CD4-positive, alpha-beta memory T cell (primary cell): Measurements from ENCODE around the gene DAGLB. TPM values are rescaled to one million over a fixed set of nuclear protein-coding genes. Genes with fewer than 3 reads are reported as not detected.

ENCODE experiments used
- CTCF ChIA-PET: fragments of 350-600 bp; sonication (Branson Sonifier 250); formaldehyde crosslinking; loops from one replicate; lab custom pipeline; 2021; ENCODE audit warnings: inconsistent platforms; ENCODE audit not compliant: partially characterized antibody; lab: Charles Lee
- POLR2A ChIA-PET: fragments of 350-600 bp; sonication (Branson Sonifier 250); formaldehyde crosslinking; loops from one replicate; lab custom pipeline; 2021; ENCODE audit not compliant: partially characterized antibody; lab: Charles Lee
- DNase-seq, 5 donors: peaks; one replicate each; pipeline versions ENCODE4 v3.0.0 to v3.0.0-alpha.2; 2020 to 2022; ENCODE audit warnings: mixed read lengths in 1 of 5
- H3K27ac ChIP-seq: one replicate; pipeline ENCODE4 v1.7.0; 2013; ENCODE audit warnings: low read depth, low read length
- H3K27me3 ChIP-seq: 2 replicates; pipeline ENCODE4 v1.7.0; 2013; ENCODE audit warnings: mild to moderate bottlenecking, low read length, moderate library complexity; ENCODE audit not compliant: insufficient read depth
- H3K36me3 ChIP-seq: 2 replicates; pipeline ENCODE4 v1.7.0; 2013; ENCODE audit warnings: mild to moderate bottlenecking, low read length, moderate library complexity; ENCODE audit not compliant: insufficient read depth
- H3K4me1 ChIP-seq: 2 replicates; pipeline ENCODE4 v1.7.0; 2013; ENCODE audit warnings: mild to moderate bottlenecking, low read length, moderate library complexity; ENCODE audit not compliant: insufficient read depth
- H3K4me3 ChIP-seq, 2 donors: one replicate each; pipeline ENCODE4 v1.7.0; 2013; ENCODE audit warnings: low read length in 2 of 2, mild to moderate bottlenecking in 1 of 2
- H3K9me3 ChIP-seq, 2 donors: one replicate each; pipeline ENCODE4 v1.7.0; 2013; ENCODE audit warnings: low read length in 2 of 2, control low read depth in 1 of 2; ENCODE audit not compliant: control insufficient read depth in 1 of 2
- H3K27ac Mint-ChIP-seq, 7 donors: one replicate each; pipeline ENCODE4 v1.8.0; 2020 to 2021; ENCODE audit warnings: mixed read lengths in 7 of 7, mild to moderate bottlenecking in 6 of 7, inconsistent platforms in 3 of 7, moderate library complexity in 3 of 7
- H3K27me3 Mint-ChIP-seq, 2 donors: one replicate each; pipeline ENCODE4 v1.8.0; 2020 to 2021; ENCODE audit warnings: mixed read lengths in 2 of 2
- H3K36me3 Mint-ChIP-seq, 2 donors: one replicate each; pipeline ENCODE4 v1.8.0; 2020 to 2021; ENCODE audit warnings: mixed read lengths in 2 of 2, inconsistent platforms in 1 of 2, mild to moderate bottlenecking in 1 of 2
- H3K4me1 Mint-ChIP-seq, 4 donors: one replicate each; pipeline ENCODE4 v1.8.0; 2020 to 2021; ENCODE audit warnings: mixed read lengths in 4 of 4, mild to moderate bottlenecking in 1 of 4
- H3K4me3 Mint-ChIP-seq, 8 donors: one replicate each; pipeline ENCODE4 v1.8.0; 2020 to 2021; ENCODE audit warnings: mixed read lengths in 8 of 8, mild to moderate bottlenecking in 7 of 8, moderate library complexity in 6 of 8, inconsistent platforms in 3 of 8
- H3K9me3 Mint-ChIP-seq, 8 donors: one replicate each; pipeline ENCODE4 v1.8.0; 2020 to 2021; ENCODE audit warnings: mixed read lengths in 8 of 8, mild to moderate bottlenecking in 5 of 8, inconsistent platforms in 3 of 8, moderate library complexity in 1 of 8
- intact Hi-C: fragments of 100-400 bp; cut with micrococcal nuclease; formaldehyde crosslinking; loops from one replicate; pipeline ENCODE4 v1.15.1; 2023
- polyA plus RNA-seq, 2 donors: library from polyadenylated mRNA; unstranded; fragments of 300-500 nt; fragmentation: Illumina TruSeq; gene quantifications; one replicate each; pipeline ENCODE4 v1.2.3, GENCODE V29; 2021
- total RNA-seq, 2 experiments: library from RNA; stranded (reverse); gene quantifications; one replicate each; pipeline ENCODE4 v1.2.3, GENCODE V29; 2021

The DAGLB gene, protein sequence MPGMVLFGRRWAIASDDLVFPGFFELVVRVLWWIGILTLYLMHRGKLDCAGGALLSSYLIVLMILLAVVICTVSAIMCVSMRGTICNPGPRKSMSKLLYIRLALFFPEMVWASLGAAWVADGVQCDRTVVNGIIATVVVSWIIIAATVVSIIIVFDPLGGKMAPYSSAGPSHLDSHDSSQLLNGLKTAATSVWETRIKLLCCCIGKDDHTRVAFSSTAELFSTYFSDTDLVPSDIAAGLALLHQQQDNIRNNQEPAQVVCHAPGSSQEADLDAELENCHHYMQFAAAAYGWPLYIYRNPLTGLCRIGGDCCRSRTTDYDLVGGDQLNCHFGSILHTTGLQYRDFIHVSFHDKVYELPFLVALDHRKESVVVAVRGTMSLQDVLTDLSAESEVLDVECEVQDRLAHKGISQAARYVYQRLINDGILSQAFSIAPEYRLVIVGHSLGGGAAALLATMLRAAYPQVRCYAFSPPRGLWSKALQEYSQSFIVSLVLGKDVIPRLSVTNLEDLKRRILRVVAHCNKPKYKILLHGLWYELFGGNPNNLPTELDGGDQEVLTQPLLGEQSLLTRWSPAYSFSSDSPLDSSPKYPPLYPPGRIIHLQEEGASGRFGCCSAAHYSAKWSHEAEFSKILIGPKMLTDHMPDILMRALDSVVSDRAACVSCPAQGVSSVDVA
- total RNA-seq (10 to 100 TPM; 36.4 to 37.0 TPM), polyA plus RNA-seq (10 to 100 TPM in 1 of 2 donors, 1 to 10 TPM in 1; 5.3 to 12.7 TPM)

GRCh38 chr7:6447581-6448199 is at the start of gene DAGLB:
TSS of gene DAGLB (minus strand) at chr7:6447954. CDS start at chr7:6447842, 112 bp downstream.
- Histone ChIP-seq H3K4me3 (peak within 1 kb of the TSS; percentile 88 to 89), H3K36me3 (peaks cover 10% of the 10 kb centered on the region), H3K9me3 (no peaks in the 10 kb centered on the region), H3K27ac (peak within 1 kb of the TSS; percentile 86), H3K27me3 (no peaks in the 10 kb centered on the region), H3K4me1 (peaks cover 15% of the 10 kb centered on the region)
- Mint-ChIP-seq H3K4me3 (peak within 1 kb of the TSS; percentile 86 to 98 (median 94)), H3K4me1 (peaks cover 20 to 52% (median 32%) of the 10 kb centered on the region in 4 donors), H3K27ac (peak within 1 kb of the TSS; percentile 93 to 99 (median 96)), H3K27me3 (peaks cover 0 to 3% of the 10 kb centered on the region in 2 donors), H3K9me3 (no peaks in the 10 kb centered on the region), H3K36me3 (peaks cover 14 to 29% of the 10 kb centered on the region in 2 donors)
- CTCF ChIA-PET, result interaction anchor here (0.7 to 1.5 kb wide), 6 partner anchors 8 to 1298 kb away, joined by 3 to 11 read pairs (median 4); no protein-coding TSS in a partner anchor
- intact Hi-C loops, result loop anchor here (1.0 kb wide), 1 partner anchor 12 kb away; no protein-coding TSS in a partner anchor
- POLR2A ChIA-PET, result interaction anchor here (0.5 to 2.5 kb wide), 12 partner anchors 10 to 625 kb away, joined by 3 to 41 read pairs (median 4); partner anchors contain the start of genes INTS15 and ZDHHC4
- DNase-seq, result peak; percentile 94 to 98 (median 96)

DNA sequence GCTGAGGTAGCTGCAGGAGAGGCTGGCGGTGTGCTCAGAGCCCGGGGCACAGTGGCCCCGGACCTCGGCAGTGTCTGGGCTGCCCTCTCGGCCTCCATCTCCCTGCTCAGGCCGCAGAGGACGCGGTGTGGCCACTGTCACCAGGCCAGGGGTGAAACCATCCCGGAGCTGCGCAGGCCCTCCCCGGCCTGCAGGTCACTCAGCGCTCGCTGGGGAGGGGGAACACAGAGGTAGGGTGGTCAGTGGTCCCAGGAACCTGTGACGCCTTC is 49.8 kb upstream of the DAGLB start:
- Mint-ChIP-seq H3K9me3 (no peaks in the 10 kb centered on the region), H3K27me3 (no peaks in the 10 kb centered on the region), H3K4me3 (no peak overlapping the region), H3K27ac (no peak overlapping the region), H3K36me3 (no peaks in the 10 kb centered on the region), H3K4me1 (no peaks in the 10 kb centered on the region)
- Histone ChIP-seq H3K27me3 (no peaks in the 10 kb centered on the region), H3K36me3 (no peaks in the 10 kb centered on the region), H3K4me1 (no peaks in the 10 kb centered on the region), H3K27ac (no peak overlapping the region), H3K4me3 (no peak overlapping the region), H3K9me3 (no peaks in the 10 kb centered on the region)
- ChIA-PET POLR2A (no interaction called here), CTCF (interaction anchor here (0.8 to 1.1 kb wide), 2 partner anchors 18 to 21 kb away, joined by 3 to 4 read pairs; no protein-coding TSS in a partner anchor)
- DNase-seq, result no peak
- intact Hi-C loops, result no loop called here

GRCh38 chr7:6496842-6497636 is 49.3 kb upstream of the DAGLB start:
- Mint-ChIP-seq H3K4me1 (no peaks in the 10 kb centered on the region), H3K4me3 (no peak overlapping the region), H3K36me3 (no peaks in the 10 kb centered on the region), H3K9me3 (no peaks in the 10 kb centered on the region), H3K27me3 (no peaks in the 10 kb centered on the region), H3K27ac (peak overlapping the region in 1 of 7 donors; percentile 54)
- ChIA-PET POLR2A (no interaction called here), CTCF (no interaction called here)
- no peaks in the 10 kb centered on the region for H3K9me3 ChIP-seq
- H3K4me3 ChIP-seq, result no peak overlapping the region
- no peaks in the 10 kb centered on the region for H3K27me3 ChIP-seq
- H3K4me1 ChIP-seq, result no peaks in the 10 kb centered on the region
- no peak for DNase-seq
- H3K27ac ChIP-seq, result no peak overlapping the region
- intact Hi-C loops, result no loop called here
- no peaks in the 10 kb centered on the region for H3K36me3 ChIP-seq

DNA sequence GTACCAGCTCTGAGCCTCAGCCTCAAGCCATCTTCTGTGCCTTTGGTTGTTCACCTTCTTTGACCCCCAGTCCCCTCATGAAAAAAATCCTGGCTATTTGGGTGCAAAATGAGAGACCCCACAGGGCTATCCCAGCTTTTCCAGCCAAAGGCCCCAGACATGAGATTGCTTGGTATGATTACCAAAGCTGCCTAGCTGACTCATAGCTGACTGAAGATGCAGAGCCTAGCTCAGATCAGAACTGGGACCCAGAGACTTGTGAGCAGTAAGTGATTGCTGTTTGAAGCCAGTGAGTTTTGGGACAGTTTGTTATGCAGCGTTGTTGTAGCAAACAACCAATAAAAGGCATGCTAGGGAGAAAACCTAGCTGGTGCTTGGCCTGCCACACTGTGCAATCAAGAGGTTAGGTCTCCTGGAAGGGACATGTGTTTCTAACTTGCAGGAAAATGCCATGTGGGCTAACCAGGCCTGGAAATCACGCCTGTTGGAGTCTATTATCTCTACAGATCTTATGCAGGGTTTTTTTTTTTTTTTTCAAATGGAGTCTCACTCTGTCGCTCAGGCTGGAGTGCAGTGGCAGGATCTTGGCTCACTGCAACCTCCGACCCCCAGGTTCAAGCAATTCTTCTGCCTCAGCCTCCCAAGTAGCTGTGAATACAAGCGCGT is 48.0 kb upstream of the DAGLB start:
- Histone ChIP-seq H3K4me3 (no peak overlapping the region), H3K36me3 (no peaks in the 10 kb centered on the region), H3K4me1 (no peaks in the 10 kb centered on the region), H3K9me3 (no peaks in the 10 kb centered on the region), H3K27ac (no peak overlapping the region), H3K27me3 (no peaks in the 10 kb centered on the region)
- Mint-ChIP-seq H3K9me3 (no peaks in the 10 kb centered on the region), H3K4me3 (no peak overlapping the region), H3K27ac (no peak overlapping the region), H3K27me3 (no peaks in the 10 kb centered on the region), H3K4me1 (no peaks in the 10 kb centered on the region), H3K36me3 (no peaks in the 10 kb centered on the region)
- no peak for DNase-seq
- intact Hi-C loops, result no loop called here
- POLR2A ChIA-PET, result interaction anchor here (0.6 kb wide), 1 partner anchor 47 kb away, joined by 8 read pairs; no protein-coding TSS in a partner anchor
- CTCF ChIA-PET, result interaction anchor here (1.1 kb wide), 1 partner anchor 19 kb away, joined by 3 read pairs; no protein-coding TSS in a partner anchor

GRCh38 chr7:6494365-6494764 is 46.6 kb upstream of the DAGLB start:
- Mint-ChIP-seq H3K9me3 (no peaks in the 10 kb centered on the region), H3K27me3 (no peaks in the 10 kb centered on the region), H3K4me3 (no peak overlapping the region), H3K36me3 (no peaks in the 10 kb centered on the region), H3K4me1 (no peaks in the 10 kb centered on the region), H3K27ac (no peak overlapping the region)
- Histone ChIP-seq H3K27me3 (no peaks in the 10 kb centered on the region), H3K9me3 (no peaks in the 10 kb centered on the region), H3K27ac (no peak overlapping the region), H3K36me3 (no peaks in the 10 kb centered on the region), H3K4me1 (no peaks in the 10 kb centered on the region), H3K4me3 (no peak overlapping the region)
- intact Hi-C loops, result no loop called here
- ChIA-PET POLR2A (no interaction called here), CTCF (interaction anchor here (0.7 to 1.0 kb wide), 2 partner anchors 18 to 1154 kb away, joined by 3 to 4 read pairs; no protein-coding TSS in a partner anchor)
- DNase-seq, result no peak

DNA sequence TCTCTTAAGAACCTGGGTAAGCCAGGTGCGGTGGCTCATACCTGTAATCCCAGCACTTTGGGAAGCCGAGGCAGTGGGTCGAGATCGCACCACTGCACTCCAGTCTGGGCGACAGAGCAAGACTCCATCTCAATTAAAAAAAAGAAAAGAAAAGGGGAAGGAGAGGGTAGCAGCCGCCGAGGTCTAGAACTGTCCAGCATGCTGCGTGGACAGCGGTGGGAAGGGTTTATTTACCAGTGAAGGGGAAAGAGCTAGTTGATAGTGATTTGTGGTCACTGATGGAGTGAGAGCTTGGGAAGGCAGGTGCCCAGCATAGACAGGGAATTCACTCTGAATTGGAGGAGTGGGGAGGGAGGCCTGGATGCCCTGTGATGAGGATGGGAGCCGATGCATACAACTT is 43.4 kb upstream of the DAGLB start:
- Mint-ChIP-seq H3K27ac (no peak overlapping the region), H3K27me3 (no peaks in the 10 kb centered on the region), H3K36me3 (no peaks in the 10 kb centered on the region), H3K4me3 (no peak overlapping the region), H3K9me3 (no peaks in the 10 kb centered on the region), H3K4me1 (no peaks in the 10 kb centered on the region)
- no peak overlapping the region for H3K4me3 ChIP-seq
- CTCF ChIA-PET, result no interaction called here
- no peaks in the 10 kb centered on the region for H3K36me3 ChIP-seq
- intact Hi-C loops, result no loop called here
- H3K27me3 ChIP-seq, result no peaks in the 10 kb centered on the region
- no peaks in the 10 kb centered on the region for H3K9me3 ChIP-seq
- no peak for DNase-seq
- H3K27ac ChIP-seq, result no peak overlapping the region
- POLR2A ChIA-PET, result no interaction called here
- H3K4me1 ChIP-seq, result no peaks in the 10 kb centered on the region
